GM04503 (cell line): ENCODE data around the gene WDR47.
"Not testable (repeated sequence)": the region's sequence is repeated elsewhere in the genome, so short reads cannot be mapped to it uniquely, and the experiment has no call there.

Experiments
- DNase-seq: peaks from one replicate; pipeline ENCODE4 v3.0.0-alpha.2; 2012; ENCODE audit warnings: low read depth

Gene WDR47

GRCh38 chr1:108962681-108963051 lies 79.2 kb downstream of the WDR47 start:
- DNase-seq = no peak

GRCh38 chr1:108961752-108962486 lies 80.0 kb downstream of the WDR47 start:
- DNase-seq = no peak

- DNase-seq = no peak
These were observed 80.7 kb downstream of the WDR47 start for GRCh38 chr1:108961198-108961597.

- DNase-seq = no peak
These were observed 81.2 kb downstream of the WDR47 start for GRCh38 chr1:108960719-108961118.

- no peak for DNase-seq
These were observed 84.0 kb downstream of the WDR47 start for GRCh38 chr1:108957888-108958287.

GRCh38 chr1:108955881-108956280 lies 86.0 kb downstream of the WDR47 start:
- no peak for DNase-seq

GRCh38 chr1:108955111-108955510 lies 86.8 kb downstream of the WDR47 start:
- DNase-seq = no peak

- no peak for DNase-seq
These were observed 88.5 kb downstream of the WDR47 start for GRCh38 chr1:108953452-108953851.

- DNase-seq = no peak
These were observed 90.7 kb downstream of the WDR47 start for GRCh38 chr1:108951242-108951641.

GRCh38 chr1:108949044-108949443 lies 92.9 kb downstream of the WDR47 start:
- DNase-seq = no peak

GRCh38 chr1:108947871-108948525 lies 93.9 kb downstream of the WDR47 start:
- no peak for DNase-seq

GRCh38 chr1:108936170-108936569 lies 105.7 kb downstream of the WDR47 start:
- no peak for DNase-seq

GRCh38 chr1:108933944-108934343 lies 108.0 kb downstream of the WDR47 start:
- DNase-seq = no peak

GRCh38 chr1:108927565-108927964 lies 114.3 kb downstream of the WDR47 start:
- not testable (repeated sequence) for DNase-seq

GRCh38 chr1:108925920-108926319 lies 116.0 kb downstream of the WDR47 start:
- DNase-seq = no peak
